Progenitor cell of endocrine pancreas (in vitro differentiated cells): Measurements from ENCODE around the gene NCAM2. TPM values are rescaled to one million over a fixed set of nuclear protein-coding genes. Genes with fewer than 3 reads are reported as not detected.

Experiments
- DNase-seq: peaks from one replicate; pipeline ENCODE4 v3.0.0; 2021; ENCODE audit warnings: low spot score; ENCODE audit not compliant: unreplicated experiment
- H3K27ac Mint-ChIP-seq: 2 replicates; pipeline ENCODE4 v1.8.0; 2021; ENCODE audit warnings: mild to moderate bottlenecking, moderate library complexity, mixed read lengths
- H3K27me3 Mint-ChIP-seq: 2 replicates; pipeline ENCODE4 v1.8.0; 2021; ENCODE audit warnings: mixed read lengths
- H3K36me3 Mint-ChIP-seq: 2 replicates; pipeline ENCODE4 v1.8.0; 2022; ENCODE audit warnings: mixed read lengths; ENCODE audit not compliant: insufficient read depth
- H3K4me1 Mint-ChIP-seq: 2 replicates; pipeline ENCODE4 v1.8.0; 2021; ENCODE audit warnings: low read depth, mixed read lengths
- H3K4me3 Mint-ChIP-seq: 2 replicates; pipeline ENCODE4 v1.8.0; 2021; ENCODE audit warnings: low read depth, mild to moderate bottlenecking, moderate library complexity, mixed read lengths
- H3K9me3 Mint-ChIP-seq: 2 replicates; pipeline ENCODE4 v1.8.0; 2021; ENCODE audit warnings: low read depth, mixed read lengths
- CTCF ChIP-seq: fragments of 200-600 bp; sonication (generic); IDR thresholded peaks from one replicate; pipeline ENCODE4 v1.5.0; 2021; ENCODE audit warnings: antibody characterized with exemption, mild to moderate bottlenecking; ENCODE audit not compliant: unreplicated experiment
- long read RNA-seq: library from polyadenylated mRNA; unstranded; transcript quantifications from one replicate; pipeline ENCODE4 v2.0.0, GENCODE V29; 2020
- total RNA-seq: library from RNA; stranded (reverse); gene quantifications from 2 replicates; pipeline ENCODE4 v1.2.1, GENCODE V29; 2021

Gene NCAM2
- 0.60 and 1.1 TPM in 2 replicates for total RNA-seq
- long read RNA-seq, partial matches to known transcripts = 0 of 1 reads
- long read RNA-seq, other reads (novel, unspliced or antisense) = 1 of 1 reads

- H3K27me3 Mint-ChIP-seq = peaks cover 79% of the 10 kb centered on the region
- peak within 1 kb of the TSS; percentile 75 for H3K4me3 Mint-ChIP-seq
- TF ChIP-seq CTCF = no peak
- no peaks in the 10 kb centered on the region for H3K36me3 Mint-ChIP-seq
- DNase-seq = peak; percentile 59
- H3K4me1 Mint-ChIP-seq = peaks cover 1% of the 10 kb centered on the region
- no peaks in the 10 kb centered on the region for H3K9me3 Mint-ChIP-seq
- peak within 1 kb of the TSS; percentile 76 for H3K27ac Mint-ChIP-seq
Measured at GRCh38 chr21:20997636-20998455, at the start of gene NCAM2. TSS of gene NCAM2 (plus strand) at chr21:20998409.

GRCh38 chr21:20949884-20950283 lies 48.3 kb upstream of the NCAM2 start:
- no peaks in the 10 kb centered on the region for H3K27me3 Mint-ChIP-seq
- H3K27ac Mint-ChIP-seq = no peak overlapping the region
- no peaks in the 10 kb centered on the region for H3K36me3 Mint-ChIP-seq
- no peak for TF ChIP-seq CTCF
- no peak for DNase-seq
- peaks cover 3% of the 10 kb centered on the region for H3K4me1 Mint-ChIP-seq
- H3K9me3 Mint-ChIP-seq = no peaks in the 10 kb centered on the region
- H3K4me3 Mint-ChIP-seq = no peak overlapping the region

GRCh38 chr21:20965816-20966215 lies 32.4 kb upstream of the NCAM2 start:
- no peaks in the 10 kb centered on the region for H3K27me3 Mint-ChIP-seq
- no peaks in the 10 kb centered on the region for H3K4me1 Mint-ChIP-seq
- H3K36me3 Mint-ChIP-seq = no peaks in the 10 kb centered on the region
- DNase-seq = no peak
- no peak for TF ChIP-seq CTCF
- H3K4me3 Mint-ChIP-seq = no peak overlapping the region
- no peak overlapping the region for H3K27ac Mint-ChIP-seq
- no peaks in the 10 kb centered on the region for H3K9me3 Mint-ChIP-seq

GRCh38 chr21:20968391-20968790 lies 29.8 kb upstream of the NCAM2 start:
- no peak for DNase-seq
- Mint-ChIP-seq H3K27me3 (no peaks in the 10 kb centered on the region), H3K27ac (no peak overlapping the region), H3K9me3 (no peaks in the 10 kb centered on the region), H3K4me3 (no peak overlapping the region), H3K4me1 (no peaks in the 10 kb centered on the region), H3K36me3 (no peaks in the 10 kb centered on the region)
- TF ChIP-seq CTCF = no peak

- Mint-ChIP-seq H3K27ac (no peak overlapping the region), H3K9me3 (no peaks in the 10 kb centered on the region), H3K27me3 (no peaks in the 10 kb centered on the region), H3K4me3 (no peak overlapping the region), H3K36me3 (no peaks in the 10 kb centered on the region), H3K4me1 (no peaks in the 10 kb centered on the region)
- no peak for DNase-seq
- TF ChIP-seq CTCF = no peak
Measured at GRCh38 chr21:20970691-20971090, 27.5 kb upstream of the NCAM2 start.
